DLD1 (cell line): ENCODE results near the gene LRP1.

ENCODE experiments used
- in situ Hi-C: cut with HindIII; loops from 2 replicates; pipeline ENCODE4 v1.10.0; 2017; ENCODE audit warnings: low sequenced_read_pairs

Gene LRP1

DNA sequence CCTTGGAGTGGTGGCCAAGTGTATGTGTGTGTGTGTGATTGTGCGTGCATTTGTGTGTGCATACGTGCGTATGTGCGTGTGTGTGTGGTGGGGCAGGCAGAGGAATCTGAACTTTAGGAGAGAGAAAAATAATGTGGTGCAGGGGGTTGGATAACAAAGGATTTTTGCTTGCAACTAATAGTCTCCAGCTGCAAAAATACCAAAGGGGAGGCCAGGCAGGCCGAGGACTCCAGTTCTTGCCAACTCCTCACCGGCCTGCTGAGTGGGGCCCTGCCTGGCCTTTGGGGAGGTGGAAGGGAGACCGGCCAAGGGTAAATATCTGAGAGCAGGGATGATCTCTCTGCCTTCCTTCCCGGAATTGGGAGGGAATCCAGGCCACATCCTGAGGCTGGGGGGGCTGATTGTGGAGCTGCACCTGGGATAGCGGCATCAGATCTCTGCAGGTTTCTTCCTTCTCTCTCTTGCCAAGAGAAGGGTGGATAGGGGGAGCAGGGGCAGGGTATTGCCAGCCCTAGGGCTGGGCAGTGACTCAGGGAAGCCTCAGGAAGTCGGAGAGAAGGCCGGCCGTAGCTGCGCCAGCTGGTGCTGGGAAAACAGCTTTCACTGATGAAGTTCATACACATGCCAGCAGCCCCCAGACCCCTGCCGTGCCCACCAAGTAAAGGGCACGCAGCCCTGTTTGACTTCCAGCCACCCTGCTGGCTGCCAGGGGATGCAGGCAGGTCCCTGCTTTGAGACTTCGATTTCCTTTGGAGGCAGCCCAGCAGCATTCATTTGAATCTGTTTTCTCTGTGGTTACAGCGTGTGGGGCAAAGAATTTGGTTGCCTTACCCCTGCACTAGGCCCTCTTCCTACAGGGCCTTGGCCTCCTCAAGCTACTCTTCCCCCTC lies 23.7 kb downstream of the LRP1 start:
- in situ Hi-C loops = no loop called here

DNA sequence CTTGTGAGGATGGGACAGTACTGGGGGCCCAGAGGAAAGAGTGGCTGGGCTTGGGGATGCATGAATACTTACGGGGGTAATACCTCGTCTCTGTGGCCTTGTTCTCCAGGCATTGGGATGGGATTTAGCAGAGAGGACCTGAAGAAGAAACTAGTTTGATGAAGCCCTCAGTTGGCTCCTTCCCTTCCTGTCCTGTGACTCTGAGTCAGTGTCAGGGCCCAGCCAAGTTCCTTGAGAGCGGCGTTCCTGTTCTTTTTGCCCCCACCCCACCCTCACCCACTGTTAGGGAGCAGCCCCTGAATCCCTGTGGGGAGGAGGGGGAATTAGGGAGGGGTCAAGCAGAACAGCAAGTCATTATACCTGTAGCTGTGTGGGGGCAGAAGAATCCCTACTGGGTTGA lies 24.4 kb downstream of the LRP1 start:
- in situ Hi-C loops = no loop called here

DNA sequence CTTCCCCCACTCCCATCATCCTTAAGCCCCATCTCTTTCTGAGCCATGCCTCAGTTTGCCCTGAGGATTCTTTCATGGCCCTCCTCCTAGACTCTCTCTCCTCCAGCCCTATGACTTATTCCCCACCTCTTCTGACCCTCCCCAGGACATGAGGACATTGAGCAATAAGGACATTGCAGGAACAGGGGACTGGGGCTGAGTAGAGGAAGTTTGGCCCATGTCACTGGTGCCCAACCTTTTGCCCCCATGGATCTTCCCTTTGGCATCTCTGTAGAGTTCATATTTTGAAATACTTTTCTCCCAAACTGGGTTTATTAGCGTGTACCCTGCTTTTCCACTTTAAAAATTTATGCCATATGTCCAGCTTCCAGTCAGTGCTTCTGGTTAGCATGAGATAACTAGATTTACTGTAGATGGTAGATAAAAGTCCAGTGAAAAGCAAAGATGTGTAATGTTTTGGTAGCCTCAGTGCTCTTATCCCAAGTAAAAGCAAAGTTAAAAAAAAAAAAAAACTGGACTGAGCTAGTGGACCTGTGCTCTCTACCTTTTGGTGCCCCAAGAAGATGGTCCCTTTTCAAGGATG lies 25.2 kb downstream of the LRP1 start:
- in situ Hi-C loops = no loop called here

DNA sequence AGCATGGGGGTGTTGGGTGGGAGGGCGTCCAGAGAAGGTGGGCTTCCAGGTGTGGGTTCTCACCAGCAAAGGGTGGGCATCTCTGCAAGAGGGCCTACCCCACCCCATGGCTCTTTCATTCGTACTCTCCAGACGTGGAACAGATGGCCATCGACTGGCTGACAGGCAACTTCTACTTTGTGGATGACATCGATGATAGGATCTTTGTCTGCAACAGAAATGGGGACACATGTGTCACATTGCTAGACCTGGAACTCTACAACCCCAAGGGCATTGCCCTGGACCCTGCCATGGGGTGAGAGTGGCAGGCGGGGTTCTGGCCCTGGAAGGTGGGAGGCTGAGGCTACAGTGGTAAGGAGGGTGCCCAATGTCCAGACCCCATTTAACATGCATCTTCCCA lies 25.8 kb downstream of the LRP1 start:
- in situ Hi-C loops = no loop called here

GRCh38 chr12:57154804-57155434 lies 26.6 kb downstream of the LRP1 start:
- in situ Hi-C loops = no loop called here

DNA sequence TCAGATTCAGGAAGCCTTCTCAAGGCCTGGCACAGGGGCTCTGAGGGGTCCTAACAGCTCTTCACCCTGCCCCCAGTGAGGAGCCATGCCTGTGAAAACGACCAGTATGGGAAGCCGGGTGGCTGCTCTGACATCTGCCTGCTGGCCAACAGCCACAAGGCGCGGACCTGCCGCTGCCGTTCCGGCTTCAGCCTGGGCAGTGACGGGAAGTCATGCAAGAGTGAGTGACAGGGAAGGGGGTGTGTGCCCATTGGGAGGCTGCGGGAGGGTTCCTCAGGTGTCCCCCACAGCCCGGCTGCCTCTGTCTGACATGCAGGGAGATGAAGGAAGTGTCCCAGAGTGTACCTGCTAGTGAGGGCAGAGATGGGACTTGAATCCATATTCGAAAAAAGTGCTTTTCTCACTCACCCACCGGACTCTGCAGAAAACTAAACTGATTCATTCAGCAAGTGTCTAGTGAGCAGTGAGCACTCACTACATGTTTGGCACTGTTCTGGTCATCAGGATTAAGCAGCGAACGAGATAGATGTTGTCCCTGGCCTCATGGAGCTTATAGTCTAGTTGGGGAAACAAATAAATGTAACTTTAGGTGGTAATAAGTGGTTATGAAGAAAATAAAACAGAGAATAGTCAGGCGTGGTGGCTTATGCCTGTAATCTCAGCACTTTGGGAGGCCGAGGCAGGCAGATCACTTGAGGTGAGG lies 28.6 kb downstream of the LRP1 start:
- in situ Hi-C loops = no loop called here

GRCh38 chr12:57157588-57158173 lies 29.4 kb downstream of the LRP1 start:
- in situ Hi-C loops = no loop called here

DNA sequence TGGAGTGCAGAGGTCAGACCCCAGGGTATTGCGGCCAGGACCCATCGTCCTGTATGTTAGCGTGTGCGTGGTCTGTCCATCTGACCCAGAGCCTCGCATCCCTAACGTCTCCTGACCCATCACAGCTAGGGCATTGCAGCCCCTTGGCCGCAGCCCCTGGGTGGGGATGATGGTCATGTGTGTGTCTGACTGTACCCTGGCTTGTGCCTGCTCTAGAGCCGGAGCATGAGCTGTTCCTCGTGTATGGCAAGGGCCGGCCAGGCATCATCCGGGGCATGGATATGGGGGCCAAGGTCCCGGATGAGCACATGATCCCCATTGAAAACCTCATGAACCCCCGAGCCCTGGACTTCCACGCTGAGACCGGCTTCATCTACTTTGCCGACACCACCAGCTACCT lies 29.9 kb downstream of the LRP1 start:
- in situ Hi-C loops = no loop called here

GRCh38 chr12:57158665-57159064 lies 30.4 kb downstream of the LRP1 start:
- in situ Hi-C loops = no loop called here

DNA sequence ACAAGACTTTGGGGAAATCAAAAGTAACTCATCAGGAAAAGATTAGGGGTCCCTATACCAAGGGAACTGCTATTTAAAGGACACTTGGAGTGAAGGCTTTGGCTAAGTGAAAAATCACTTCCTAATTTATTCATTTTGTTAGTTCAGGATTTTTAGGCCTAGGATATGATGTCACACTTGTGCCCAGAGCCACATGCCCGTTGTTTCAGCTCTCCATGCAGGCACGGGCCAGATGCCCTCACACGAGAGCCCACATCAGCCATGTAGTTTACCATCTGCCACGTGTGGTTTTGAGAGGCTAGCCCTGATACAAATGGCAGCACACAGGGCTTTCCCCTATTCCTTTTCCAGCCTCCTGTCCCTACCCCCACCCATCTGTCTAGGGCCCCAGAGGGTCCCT lies 31.0 kb downstream of the LRP1 start:
- in situ Hi-C loops = no loop called here

DNA sequence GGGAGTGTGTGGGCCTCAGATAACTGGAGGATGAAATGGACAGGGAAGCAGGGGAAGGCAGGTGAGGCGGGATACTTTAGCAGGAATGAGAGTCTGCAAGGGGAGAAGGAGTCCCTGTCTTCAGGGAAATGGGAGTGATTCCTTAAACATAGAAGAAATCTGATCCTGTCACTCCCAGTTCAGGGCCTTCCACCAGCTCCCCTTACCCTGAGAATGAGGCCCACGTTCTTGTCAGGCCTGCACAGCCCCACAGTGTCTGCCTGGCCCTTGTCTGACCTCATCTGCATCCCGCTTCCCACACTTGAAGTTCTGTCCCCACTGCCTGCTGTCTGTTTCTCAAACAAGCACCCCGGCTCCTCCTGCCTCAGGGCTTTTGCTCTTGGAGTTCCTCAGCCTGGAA lies 31.8 kb downstream of the LRP1 start:
- in situ Hi-C loops = no loop called here

- in situ Hi-C loops = no loop called here
Observed at GRCh38 chr12:57160741-57161140, 32.5 kb downstream of the LRP1 start.

- in situ Hi-C loops = no loop called here
Observed at GRCh38 chr12:57161491-57161890, 33.2 kb downstream of the LRP1 start.

- in situ Hi-C loops = no loop called here
Observed at GRCh38 chr12:57162553-57163125, 34.4 kb downstream of the LRP1 start.

GRCh38 chr12:57164454-57164853 lies 36.2 kb downstream of the LRP1 start:
- in situ Hi-C loops = no loop called here

DNA sequence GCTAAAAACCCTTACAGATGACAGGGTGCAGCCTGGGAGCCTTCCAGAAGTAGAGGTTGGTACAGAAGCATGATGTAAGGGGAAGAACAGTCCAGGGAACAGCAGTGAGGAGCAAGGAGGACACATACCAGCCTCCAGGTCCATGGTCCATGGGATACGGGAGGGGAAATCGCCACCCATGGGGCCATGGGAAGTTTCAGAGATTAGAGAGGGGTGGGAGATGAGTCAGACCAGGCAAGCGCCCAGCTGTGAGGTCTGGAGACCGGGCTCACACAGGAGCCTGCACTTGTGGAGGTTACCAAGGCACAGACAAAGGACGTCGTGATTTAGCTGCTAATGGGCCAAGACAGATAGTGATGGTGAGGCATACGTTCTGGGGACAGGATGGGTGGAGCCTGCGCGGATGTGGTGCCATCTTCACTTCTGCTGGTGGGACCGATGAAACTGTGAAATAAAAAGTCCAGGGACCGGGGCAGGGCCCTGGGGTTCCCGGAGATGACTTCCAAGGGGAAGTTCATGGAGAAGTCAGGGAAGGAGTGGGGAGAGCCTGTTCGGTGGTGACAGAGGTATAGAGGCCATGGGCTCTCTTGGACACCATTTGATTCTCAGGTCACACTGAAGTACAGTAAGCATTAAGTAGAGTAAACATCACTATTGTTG lies 36.8 kb downstream of the LRP1 start:
- in situ Hi-C loops = no loop called here

GRCh38 chr12:57165741-57166140 lies 37.5 kb downstream of the LRP1 start:
- in situ Hi-C loops = no loop called here

DNA sequence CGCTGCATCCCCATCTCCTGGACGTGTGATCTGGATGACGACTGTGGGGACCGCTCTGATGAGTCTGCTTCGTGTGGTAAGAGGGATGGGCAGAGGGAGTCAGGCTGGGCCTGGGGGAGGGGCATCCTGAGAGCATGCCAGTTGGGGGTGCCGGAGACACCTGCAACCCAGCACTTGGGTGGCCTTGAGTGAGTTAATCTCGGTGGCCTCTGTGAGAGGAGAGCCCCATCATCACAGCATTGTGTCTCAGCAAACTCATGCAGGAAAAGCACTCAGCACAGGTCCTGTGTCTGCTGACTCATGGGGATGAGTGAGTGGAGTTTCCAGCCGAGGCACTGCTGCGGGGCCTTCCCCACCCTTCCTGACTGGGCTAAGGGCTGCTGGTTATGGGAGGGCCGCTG lies 38.7 kb downstream of the LRP1 start:
- in situ Hi-C loops = no loop called here

GRCh38 chr12:57168058-57168457 lies 39.8 kb downstream of the LRP1 start:
- in situ Hi-C loops = no loop called here
